Activated B cell treated with CpG ODN at 0.5 μM for 24 hours (primary cell): ENCODE measurements around the gene ARHGEF10L. TPM values are rescaled to one million over a fixed set of nuclear protein-coding genes. Genes with fewer than 3 reads are reported as not detected.
A peak's percentile ranks its signal among the peaks of the same experiment; 100 is the strongest.

Experiments used
- ATAC-seq: fragments of 200-7000 bp; cut with Tn5 transposase; one replicate; pipeline ENCODE4 v1.10.0; 2021; ENCODE audit warnings: low read depth, mild to moderate bottlenecking, moderate library complexity
- CTCF ChIA-PET: fragments of 350-600 bp; sonication (Branson Sonifier 250); formaldehyde crosslinking; loops from one replicate; lab custom pipeline; 2021; ENCODE audit warnings: antibody characterized with exemption; lab: Charles Lee
- POLR2A ChIA-PET: fragments of 350-600 bp; sonication (Branson Sonifier 250); formaldehyde crosslinking; loops from one replicate; lab custom pipeline; 2021; ENCODE audit warnings: antibody characterized with exemption; lab: Charles Lee
- DNase-seq: peaks from one replicate; pipeline ENCODE4 v3.0.0; 2022
- H3K27ac Mint-ChIP-seq: one replicate; pipeline ENCODE4 v1.8.0; 2020; ENCODE audit warnings: mixed read lengths
- H3K27me3 Mint-ChIP-seq: one replicate; pipeline ENCODE4 v1.8.0; 2021; ENCODE audit warnings: mixed read lengths
- H3K36me3 Mint-ChIP-seq: one replicate; pipeline ENCODE4 v1.8.0; 2021; ENCODE audit warnings: low read depth, mixed read lengths
- H3K4me1 Mint-ChIP-seq: one replicate; pipeline ENCODE4 v1.8.0; 2021; ENCODE audit warnings: mixed read lengths
- H3K4me3 Mint-ChIP-seq: one replicate; pipeline ENCODE4 v1.8.0; 2020; ENCODE audit warnings: mild to moderate bottlenecking, mixed read lengths
- H3K9me3 Mint-ChIP-seq: one replicate; pipeline ENCODE4 v1.8.0; 2020; ENCODE audit warnings: mixed read lengths
- CTCF ChIP-seq: fragments of 200-600 bp; IDR thresholded peaks from one replicate; pipeline ENCODE4 v1.8.0; 2022; ENCODE audit warnings: antibody characterized with exemption, mild to moderate bottlenecking
- intact Hi-C: fragments of 100-400 bp; cut with micrococcal nuclease; formaldehyde crosslinking; loops from one replicate; pipeline ENCODE4 v1.15.1; 2024
- total RNA-seq: library from RNA; stranded (reverse); gene quantifications from 2 replicates; pipeline ENCODE4 v1.2.3, GENCODE V29; 2022

The ARHGEF10L gene
- total RNA-seq, 1 donor from 2014 or later, result 0.62 TPM

- H3K9me3 Mint-ChIP-seq, result no peaks in the 10 kb centered on the region
- ATAC-seq (no peak), DNase-seq (no peak)
- ChIA-PET POLR2A (no interaction called here), CTCF (no interaction called here)
- no peak overlapping the region for H3K27ac Mint-ChIP-seq
- no peaks in the 10 kb centered on the region for H3K27me3 Mint-ChIP-seq
- TF ChIP-seq CTCF, result no peak
- no peaks in the 10 kb centered on the region for H3K36me3 Mint-ChIP-seq
- intact Hi-C loops, result no loop called here
- peaks cover 4% of the 10 kb centered on the region for H3K4me1 Mint-ChIP-seq
- H3K4me3 Mint-ChIP-seq, result no peak overlapping the region
Measured at GRCh38 chr1:17655922-17656321, 116.4 kb downstream of the ARHGEF10L start.

GRCh38 chr1:17657436-17657835, 117.9 kb downstream of the ARHGEF10L start:
- intact Hi-C loops, result no loop called here
- POLR2A ChIA-PET, result no interaction called here
- ATAC-seq, result no peak
- DNase-seq, result no peak
- CTCF ChIA-PET, result no interaction called here
- no peak overlapping the region for H3K4me3 Mint-ChIP-seq
- H3K36me3 Mint-ChIP-seq, result no peaks in the 10 kb centered on the region
- peaks cover 4% of the 10 kb centered on the region for H3K4me1 Mint-ChIP-seq
- no peaks in the 10 kb centered on the region for H3K27me3 Mint-ChIP-seq
- no peak overlapping the region for H3K27ac Mint-ChIP-seq
- H3K9me3 Mint-ChIP-seq, result no peaks in the 10 kb centered on the region
- TF ChIP-seq CTCF, result no peak

- no peak for ATAC-seq
- Mint-ChIP-seq H3K4me3 (no peak overlapping the region), H3K27ac (no peak overlapping the region), H3K9me3 (no peaks in the 10 kb centered on the region), H3K4me1 (peaks cover 4% of the 10 kb centered on the region), H3K36me3 (no peaks in the 10 kb centered on the region), H3K27me3 (no peaks in the 10 kb centered on the region)
- no peak for TF ChIP-seq CTCF
- DNase-seq, result no peak
- ChIA-PET CTCF (interaction anchor here (0.5 kb wide), 1 partner anchor 394 kb away, joined by 4 read pairs; no protein-coding TSS in a partner anchor), POLR2A (no interaction called here)
- intact Hi-C loops, result no loop called here
Measured at GRCh38 chr1:17658837-17659236, 119.3 kb downstream of the ARHGEF10L start.

GRCh38 chr1:17661546-17662157, 122.2 kb downstream of the ARHGEF10L start:
- Mint-ChIP-seq H3K4me1 (peaks cover 4% of the 10 kb centered on the region), H3K27ac (no peak overlapping the region), H3K4me3 (no peak overlapping the region), H3K27me3 (no peaks in the 10 kb centered on the region), H3K9me3 (no peaks in the 10 kb centered on the region), H3K36me3 (no peaks in the 10 kb centered on the region)
- ChIA-PET POLR2A (interaction anchor here (0.5 kb wide), 1 partner anchor 218 kb away, joined by 4 read pairs; no protein-coding TSS in a partner anchor), CTCF (interaction anchor here (0.6 to 2.1 kb wide), 9 partner anchors 8 to 920 kb away, joined by 3 to 16 read pairs (median 3); no protein-coding TSS in a partner anchor)
- DNase-seq (peak; percentile 53), ATAC-seq (peak; percentile 49)
- peak; percentile 57 for TF ChIP-seq CTCF
- intact Hi-C loops, result loop anchor here (5.0 to 10.0 kb wide), 3 partner anchors 163 to 921 kb away; no protein-coding TSS in a partner anchor

GRCh38 chr1:17662296-17662695, 122.8 kb downstream of the ARHGEF10L start:
- Mint-ChIP-seq H3K4me1 (peaks cover 4% of the 10 kb centered on the region), H3K9me3 (no peaks in the 10 kb centered on the region), H3K36me3 (no peaks in the 10 kb centered on the region), H3K27me3 (no peaks in the 10 kb centered on the region), H3K4me3 (no peak overlapping the region), H3K27ac (no peak overlapping the region)
- intact Hi-C loops, result loop anchor here (5.0 to 10.0 kb wide), 3 partner anchors 163 to 920 kb away; no protein-coding TSS in a partner anchor
- ChIA-PET CTCF (interaction anchor here (0.6 to 2.1 kb wide), 3 partner anchors 11 to 1579 kb away, joined by 3 to 16 read pairs (median 3); no protein-coding TSS in a partner anchor), POLR2A (no interaction called here)
- TF ChIP-seq CTCF, result no peak
- ATAC-seq (no peak), DNase-seq (no peak)
